ENCODE results near the gene SMAD6.
A peak's percentile ranks its signal among the peaks of the same experiment; 100 is the strongest.

The SMAD6 gene

GRCh38 chr15:66700412-66700801, 1.6 kb upstream of the SMAD6 start:
- no peak for TF ChIP-seq CTCF (IDR thresholded peaks at IDR 0.05; ENCODE audit: control insufficient read depth, insufficient read depth, low read depth, low read length, missing control alignments)
- H3K4me3 ChIP-seq (ENCODE audit: control insufficient read depth, low read depth, low read length): peak overlapping the region; percentile 44
- no peak for DNase-seq (ENCODE audit: low read depth)

DNA sequence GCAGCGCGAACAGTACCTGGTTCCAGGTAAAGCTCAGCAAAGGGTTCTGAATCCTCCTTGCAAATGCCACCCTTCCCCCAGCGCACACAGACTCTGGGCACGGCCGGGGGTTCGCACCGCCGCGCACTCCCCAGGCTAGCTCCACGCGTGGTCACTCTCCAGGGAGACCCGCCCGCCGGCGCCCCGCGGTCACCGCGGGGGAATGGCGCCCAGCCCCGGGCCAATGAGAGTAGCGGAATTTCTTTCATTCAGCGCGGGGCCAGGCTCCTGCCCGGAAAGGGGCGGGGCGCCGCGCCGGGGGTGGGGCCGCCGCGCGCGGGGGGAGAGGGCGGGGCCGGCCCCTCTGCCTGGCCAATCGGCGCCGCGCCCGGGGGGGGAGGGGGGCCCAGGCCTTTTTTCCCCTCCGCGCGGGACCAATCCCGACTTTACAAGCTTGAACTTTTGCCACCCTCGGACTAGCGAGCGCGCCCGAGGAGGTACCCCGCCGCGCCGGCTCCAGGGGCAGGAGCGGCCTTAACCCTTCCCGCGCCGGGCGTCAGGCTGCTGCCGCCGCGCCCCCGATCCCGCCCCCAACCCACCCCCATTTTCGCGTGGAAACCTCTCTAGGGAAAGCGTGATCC, 1.1 kb upstream of the SMAD6 start:
- DNase-seq (ENCODE audit: low read depth): peak; percentile 75
- H3K4me3 ChIP-seq (ENCODE audit: control insufficient read depth, low read depth, low read length): peak overlapping the region; percentile 60
- TF ChIP-seq CTCF (IDR thresholded peaks at IDR 0.05; ENCODE audit: control insufficient read depth, insufficient read depth, low read depth, low read length, missing control alignments): no peak

DNA sequence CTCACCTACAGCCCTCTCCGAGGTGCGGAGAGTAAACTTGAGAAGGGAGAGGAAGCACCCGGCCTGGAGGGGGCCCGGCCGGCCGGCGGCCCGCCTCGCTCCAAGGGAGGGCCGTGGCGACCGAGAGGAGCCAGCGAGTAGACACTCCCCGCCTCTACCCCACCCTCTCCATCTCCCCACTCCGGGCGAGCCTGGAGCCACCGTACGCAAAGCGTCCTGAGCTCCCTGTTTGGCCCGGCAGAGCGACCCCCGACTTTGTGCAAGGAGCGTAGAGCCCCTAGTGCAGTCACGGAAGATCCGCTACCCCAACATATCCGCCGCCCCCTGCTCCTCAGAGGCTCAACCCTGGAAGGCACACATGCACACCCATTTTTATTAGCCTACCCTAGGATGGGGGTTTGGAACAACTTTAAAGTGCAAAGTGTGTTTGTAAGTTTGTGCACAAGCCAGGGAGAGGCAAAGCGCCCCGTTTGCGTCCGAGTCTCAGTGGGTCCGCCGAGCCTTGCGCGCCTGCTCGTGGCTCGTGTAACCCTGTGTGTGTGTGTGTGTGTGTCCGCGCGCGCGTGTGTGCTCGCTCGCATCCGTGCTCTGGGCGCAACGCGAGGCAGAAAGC, 508 bp upstream of the SMAD6 start:
- peak overlapping the region; percentile 60 for H3K4me3 ChIP-seq (ENCODE audit: control insufficient read depth, low read depth, low read length)
- no peak for DNase-seq (ENCODE audit: low read depth)
- TF ChIP-seq CTCF (IDR thresholded peaks at IDR 0.05; ENCODE audit: control insufficient read depth, insufficient read depth, low read depth, low read length, missing control alignments): no peak

- DNase-seq (ENCODE audit: low read depth): no peak
- no peak for TF ChIP-seq CTCF (IDR thresholded peaks at IDR 0.05; ENCODE audit: control insufficient read depth, insufficient read depth, low read depth, low read length, missing control alignments)
- peak overlapping the region; percentile 79 for H3K4me3 ChIP-seq (ENCODE audit: control insufficient read depth, low read depth, low read length)
These were observed 927 bp downstream of the SMAD6 start for GRCh38 chr15:66702787-66703539.

- TF ChIP-seq CTCF (IDR thresholded peaks at IDR 0.05; ENCODE audit: control insufficient read depth, insufficient read depth, low read depth, low read length, missing control alignments): no peak
- no peak for DNase-seq (ENCODE audit: low read depth)
- peak overlapping the region; percentile 79 for H3K4me3 ChIP-seq (ENCODE audit: control insufficient read depth, low read depth, low read length)
These were observed 1.5 kb downstream of the SMAD6 start for GRCh38 chr15:66703540-66703941.

DNA sequence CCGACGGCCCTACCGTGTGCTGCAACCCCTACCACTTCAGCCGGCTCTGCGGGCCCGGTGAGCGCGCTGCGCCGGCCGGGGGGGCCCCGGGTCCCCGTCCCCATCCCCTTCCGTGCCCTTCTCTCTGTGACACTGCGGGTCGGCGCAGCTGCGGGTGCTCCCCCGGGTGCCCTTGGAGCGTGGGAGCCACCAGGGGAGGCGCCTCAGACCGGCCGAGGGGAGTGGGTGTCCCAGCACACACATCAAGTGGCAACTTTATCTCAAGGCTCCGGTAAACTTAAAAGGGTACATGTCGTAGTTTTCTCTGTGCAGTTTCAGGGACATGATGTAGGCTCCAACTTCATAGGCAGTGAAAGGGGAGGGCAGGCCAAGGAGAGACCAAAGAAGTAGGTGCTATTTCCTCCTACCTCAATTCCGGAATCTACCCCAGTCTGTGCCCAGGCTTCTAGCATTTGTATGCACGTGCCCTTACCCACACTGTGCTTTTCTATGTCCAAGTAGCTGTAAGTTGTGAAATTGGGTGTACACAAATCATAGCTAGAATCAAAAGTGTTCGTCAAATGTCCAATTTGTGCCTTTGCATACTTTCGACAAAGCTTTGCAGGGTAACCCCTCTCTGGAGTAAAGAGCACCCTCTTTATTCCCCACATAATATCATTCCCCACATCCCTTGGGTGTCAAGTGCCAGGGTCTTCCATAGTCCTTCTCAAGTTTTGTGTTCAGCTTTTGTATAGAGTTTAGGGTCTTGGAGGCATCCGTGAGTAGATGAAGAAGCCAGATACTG, 2.2 kb downstream of the SMAD6 start:
- no peak for DNase-seq (ENCODE audit: low read depth)
- H3K4me3 ChIP-seq (ENCODE audit: control insufficient read depth, low read depth, low read length): peak overlapping the region; percentile 79
- no peak for TF ChIP-seq CTCF (IDR thresholded peaks at IDR 0.05; ENCODE audit: control insufficient read depth, insufficient read depth, low read depth, low read length, missing control alignments)

Data from AG09309 (cell line).